Activated CD4-positive, alpha-beta T cell treated with anti-CD3 and anti-CD28 coated beads, Interleukin-2, amount 50 U/mL, for 4 hours (primary cell): ENCODE results near the gene TSR3.

Experiments
- DNase-seq, 2 experiments: peaks; one replicate each; pipeline ENCODE4 v3.0.0-alpha.2; 2020

The TSR3 gene

GRCh38 chr16:1351582-1352362 is at the start of gene TSR3, which contains the start of gene GNPTG:
TSS of gene TSR3 (minus strand) at chr16:1351878. CDS start at chr16:1351804, 74 bp downstream.
TSS of gene GNPTG (plus strand) at chr16:1351931. CDS start at chr16:1351966, 35 bp downstream.
- peak; percentile 61 to 70 for DNase-seq

- no peak for DNase-seq
Observed at GRCh38 chr16:1401061-1401757, 49.5 kb upstream of the TSR3 start.

GRCh38 chr16:1398826-1399581 is 47.3 kb upstream of the TSR3 start:
- no peak for DNase-seq

- DNase-seq, result no peak
Observed at GRCh38 chr16:1398351-1398750, 46.7 kb upstream of the TSR3 start.

GRCh38 chr16:1397779-1398178 is 46.1 kb upstream of the TSR3 start:
- no peak for DNase-seq

- no peak for DNase-seq
Observed at GRCh38 chr16:1395444-1396031, 43.9 kb upstream of the TSR3 start.

GRCh38 chr16:1394367-1394951 is 42.8 kb upstream of the TSR3 start:
- no peak for DNase-seq

- no peak for DNase-seq
Observed at GRCh38 chr16:1393613-1394176, 42.0 kb upstream of the TSR3 start.

GRCh38 chr16:1392826-1393225 is 41.1 kb upstream of the TSR3 start:
- no peak for DNase-seq

- no peak for DNase-seq
Observed at GRCh38 chr16:1390239-1390779, 38.6 kb upstream of the TSR3 start.

GRCh38 chr16:1389762-1390161 is 38.1 kb upstream of the TSR3 start:
- DNase-seq, result no peak

GRCh38 chr16:1387331-1387730 is 35.7 kb upstream of the TSR3 start:
- no peak for DNase-seq

GRCh38 chr16:1385232-1385631 is 33.6 kb upstream of the TSR3 start:
- no peak for DNase-seq

GRCh38 chr16:1383556-1383955 is 31.9 kb upstream of the TSR3 start:
- no peak for DNase-seq

- no peak for DNase-seq
Observed at GRCh38 chr16:1381612-1382406, 30.1 kb upstream of the TSR3 start.

GRCh38 chr16:1380195-1380594 is 28.5 kb upstream of the TSR3 start:
- DNase-seq, result no peak

- DNase-seq, result peak; percentile 56 to 58
Observed at GRCh38 chr16:1379304-1380076, 27.8 kb upstream of the TSR3 start.

GRCh38 chr16:1378804-1379303 is 27.2 kb upstream of the TSR3 start:
- DNase-seq, result peak; percentile 54 to 62

- DNase-seq, result no peak
Observed at GRCh38 chr16:1378087-1378803, 26.6 kb upstream of the TSR3 start.
